KMS-11 (cell line): Measurements from ENCODE around the gene SPINK7.

Source experiments
- H2AFZ ChIP-seq: fragments of 200-600 bp; sonication (generic); 2 replicates; pipeline ENCODE4 v1.6.1; 2016; ENCODE audit warnings: antibody characterized with exemption, mixed run types, low read depth
- H3K27ac ChIP-seq: fragments of 200-600 bp; sonication (generic); 2 replicates; pipeline ENCODE4 v1.6.1; 2016; ENCODE audit warnings: mild to moderate bottlenecking, mixed run types
- H3K27me3 ChIP-seq: fragments of 200-600 bp; sonication (generic); 2 replicates; pipeline ENCODE4 v1.6.1; 2017; ENCODE audit warnings: mild to moderate bottlenecking, low read depth, mixed run types, moderate library complexity; ENCODE audit not compliant: insufficient read depth
- H3K36me3 ChIP-seq: fragments of 200-600 bp; sonication (generic); 2 replicates; pipeline ENCODE4 v1.6.1; 2017; ENCODE audit warnings: mild to moderate bottlenecking, mixed run types; ENCODE audit not compliant: insufficient read depth
- H3K4me1 ChIP-seq: fragments of 200-600 bp; sonication (generic); 2 replicates; pipeline ENCODE4 v1.6.1; 2016; ENCODE audit warnings: mild to moderate bottlenecking, low read depth, mixed run types; ENCODE audit not compliant: poor library complexity, severe bottlenecking
- H3K4me2 ChIP-seq: fragments of 200-600 bp; sonication (generic); 2 replicates; pipeline ENCODE4 v1.7.0; 2016; ENCODE audit warnings: mild to moderate bottlenecking, mixed run types
- H3K4me3 ChIP-seq: fragments of 200-600 bp; sonication (generic); IDR thresholded peaks from 2 replicates; pipeline ENCODE4 v1.6.1; 2017; ENCODE audit warnings: low read depth, low read length, mixed read lengths; ENCODE audit not compliant: insufficient read depth
- H3K79me2 ChIP-seq: fragments of 200-600 bp; sonication (generic); 2 replicates; pipeline ENCODE4 v1.6.1; 2016; ENCODE audit warnings: low read depth, mixed run types; ENCODE audit not compliant: insufficient read depth
- H3K9ac ChIP-seq: fragments of 200-600 bp; sonication (generic); 2 replicates; pipeline ENCODE4 v1.6.1; 2016; ENCODE audit warnings: mild to moderate bottlenecking, mixed run types
- H4K20me1 ChIP-seq: fragments of 200-600 bp; sonication (generic); 2 replicates; pipeline ENCODE4 v1.6.1; 2016; ENCODE audit warnings: mild to moderate bottlenecking, mixed run types; ENCODE audit not compliant: insufficient read depth
- CTCF ChIP-seq: fragments of 200-600 bp; sonication (generic); conservative IDR thresholded peaks from 2 replicates; pipeline ENCODE4 v1.6.1; 2017; ENCODE audit warnings: low read depth, mild to moderate bottlenecking, antibody characterized with exemption, low read length, moderate library complexity, mixed read lengths

The SPINK7 gene

GRCh38 chr5:148333262-148333849 lies 21.1 kb downstream of the SPINK7 start:
- TF ChIP-seq CTCF, result no peak
- H3K4me3 ChIP-seq, result no peak overlapping the region
- no peaks in the 10 kb centered on the region for H3K27me3 ChIP-seq
- no peaks in the 10 kb centered on the region for H3K36me3 ChIP-seq
- no peak overlapping the region for H3K27ac ChIP-seq
- no peak overlapping the region for H3K9ac ChIP-seq
- H3K4me2 ChIP-seq, result no peak overlapping the region
- H4K20me1 ChIP-seq, result no peaks in the 10 kb centered on the region
- H3K79me2 ChIP-seq, result no peaks in the 10 kb centered on the region
- no peak overlapping the region for H2AFZ ChIP-seq
- H3K4me1 ChIP-seq, result no peaks in the 10 kb centered on the region

DNA sequence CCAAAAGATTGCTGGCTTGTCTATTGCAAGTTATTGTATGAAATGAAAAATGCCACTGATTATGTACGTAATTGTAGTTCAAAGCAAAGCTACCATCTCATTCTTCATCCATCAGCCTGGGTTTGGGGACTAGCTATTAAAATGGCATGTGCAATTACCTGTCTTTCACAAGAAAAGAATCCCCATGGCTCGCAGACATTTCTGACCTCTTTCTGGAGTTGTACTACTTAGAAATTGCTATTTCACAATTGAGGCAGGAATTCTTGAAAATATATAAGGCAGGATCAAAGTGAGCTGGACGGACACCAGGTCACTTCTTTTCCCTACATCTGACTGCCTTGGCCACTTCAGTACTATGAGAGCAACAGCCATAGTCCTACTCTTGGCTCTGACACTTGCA lies 23.0 kb downstream of the SPINK7 start, which contains the start of gene SPINK9:
TSS of gene SPINK9 (plus strand) at position 301 of the 400 bp plus-strand sequence. CDS start at position 356, 55 bp downstream.
- H3K27me3 ChIP-seq, result no peaks in the 10 kb centered on the region
- no peaks in the 10 kb centered on the region for H3K36me3 ChIP-seq
- H3K9ac ChIP-seq, result no peak within 1 kb of the TSS
- H4K20me1 ChIP-seq, result no peaks in the 10 kb centered on the region
- no peak within 1 kb of the TSS for H3K4me2 ChIP-seq
- H3K4me1 ChIP-seq, result no peaks in the 10 kb centered on the region
- no peaks in the 10 kb centered on the region for H3K79me2 ChIP-seq
- H2AFZ ChIP-seq, result no peak within 1 kb of the TSS
- H3K4me3 ChIP-seq, result no peak within 1 kb of the TSS
- TF ChIP-seq CTCF, result no peak
- no peak within 1 kb of the TSS for H3K27ac ChIP-seq

DNA sequence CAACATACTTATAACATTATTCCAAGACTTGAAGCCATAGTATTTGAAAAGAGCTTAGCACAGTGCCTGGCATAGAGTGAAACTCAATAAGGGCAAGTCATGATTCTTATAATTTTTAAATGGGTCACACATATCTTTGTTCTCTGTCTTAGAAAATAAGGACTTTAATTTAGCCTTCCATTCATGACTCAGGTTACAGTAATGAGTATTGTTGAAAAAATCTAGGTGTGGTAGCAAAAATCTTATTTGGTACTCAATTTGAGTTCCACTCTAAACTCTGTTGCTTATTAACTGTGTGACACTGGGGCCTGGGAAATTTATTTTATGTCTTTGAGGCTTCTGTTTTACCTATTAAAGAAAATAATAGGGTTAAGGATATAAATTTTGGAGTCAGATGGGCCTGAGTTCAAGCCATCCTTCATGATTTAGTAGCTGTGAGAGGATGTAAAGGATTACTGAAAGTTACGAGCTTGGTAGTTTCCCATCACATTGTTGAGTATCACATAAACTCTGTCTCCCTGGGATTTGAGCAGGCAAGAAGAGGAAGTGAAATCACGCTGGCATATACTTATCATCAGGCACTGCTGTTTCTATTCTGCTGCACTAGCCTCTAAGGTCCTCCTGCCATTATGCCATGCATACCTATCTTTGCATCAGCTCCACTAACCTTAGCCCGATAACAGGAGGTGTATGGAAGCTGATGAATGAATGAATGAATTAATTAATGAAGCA lies 24.6 kb downstream of the SPINK7 start:
- Histone ChIP-seq H3K4me1 (no peaks in the 10 kb centered on the region), H3K27ac (no peak overlapping the region), H3K9ac (no peak overlapping the region), H3K4me3 (no peak overlapping the region), H3K79me2 (no peaks in the 10 kb centered on the region), H2AFZ (no peak overlapping the region), H3K27me3 (no peaks in the 10 kb centered on the region), H4K20me1 (no peaks in the 10 kb centered on the region), H3K4me2 (no peak overlapping the region), H3K36me3 (no peaks in the 10 kb centered on the region)
- TF ChIP-seq CTCF, result no peak

DNA sequence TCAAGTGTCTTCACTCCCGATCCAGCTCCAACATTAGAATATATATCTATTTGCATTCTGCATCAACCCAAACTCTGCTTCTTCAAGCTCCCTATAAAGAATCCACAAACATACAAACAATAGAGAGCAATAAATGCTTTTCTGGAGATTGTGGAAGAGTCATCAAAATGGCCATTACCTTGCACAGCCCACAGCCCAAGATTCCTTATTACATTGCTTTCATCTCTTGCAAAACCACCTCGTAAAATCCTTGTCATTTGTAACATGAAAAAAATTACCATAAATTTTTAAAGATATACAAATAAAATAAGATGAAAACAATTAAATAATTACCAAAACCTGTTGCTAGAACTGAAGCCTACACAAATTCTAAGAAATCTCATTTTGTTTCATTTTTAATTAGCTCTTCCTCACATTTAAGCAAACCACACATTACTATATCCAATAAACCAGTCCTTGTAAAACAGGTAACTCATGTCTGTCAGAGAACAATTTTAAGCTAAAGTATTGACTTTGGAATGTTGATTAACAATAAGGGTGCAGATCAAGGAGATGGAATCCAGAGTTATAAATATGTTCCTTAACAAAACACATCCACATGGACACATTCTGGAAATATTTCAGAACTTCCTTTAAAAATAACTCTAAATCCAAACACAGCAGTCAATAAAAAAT lies 30.3 kb downstream of the SPINK7 start:
- no peak for TF ChIP-seq CTCF
- Histone ChIP-seq H3K79me2 (no peaks in the 10 kb centered on the region), H3K27me3 (no peaks in the 10 kb centered on the region), H3K4me3 (no peak overlapping the region), H2AFZ (no peak overlapping the region), H3K27ac (no peak overlapping the region), H3K4me1 (no peaks in the 10 kb centered on the region), H3K4me2 (no peak overlapping the region), H3K9ac (no peak overlapping the region), H3K36me3 (no peaks in the 10 kb centered on the region), H4K20me1 (no peaks in the 10 kb centered on the region)
